ENCODE measurements around the gene NLK.
"Not testable (repeated sequence)": the region's sequence is repeated elsewhere in the genome, so short reads cannot be mapped to it uniquely, and the experiment has no call there.

The NLK gene

GRCh38 chr17:28142305-28142704 is 99.8 kb downstream of the NLK start:
- no peak for TF ChIP-seq CTCF (IDR thresholded peaks at IDR 0.05; ENCODE audit: low read depth, low read length, missing control alignments)
- no peak for DNase-seq (ENCODE audit: low read depth)
- H3K4me3 ChIP-seq (ENCODE audit: low read depth, low read length): no peak overlapping the region

GRCh38 chr17:28144019-28144418 is 101.5 kb downstream of the NLK start:
- no peak for TF ChIP-seq CTCF (IDR thresholded peaks at IDR 0.05; ENCODE audit: low read depth, low read length, missing control alignments)
- no peak overlapping the region for H3K4me3 ChIP-seq (ENCODE audit: low read depth, low read length)
- no peak for DNase-seq (ENCODE audit: low read depth)

GRCh38 chr17:28145348-28145747 is 102.9 kb downstream of the NLK start:
- no peak for DNase-seq (ENCODE audit: low read depth)
- no peak for TF ChIP-seq CTCF (IDR thresholded peaks at IDR 0.05; ENCODE audit: low read depth, low read length, missing control alignments)

GRCh38 chr17:28147017-28147416 is 104.5 kb downstream of the NLK start:
- DNase-seq (ENCODE audit: low read depth): no peak
- no peak overlapping the region for H3K4me3 ChIP-seq (ENCODE audit: low read depth, low read length)
- TF ChIP-seq CTCF (IDR thresholded peaks at IDR 0.05; ENCODE audit: low read depth, low read length, missing control alignments): no peak

More at GRCh38 chr17:28145348-28145747, 102.9 kb downstream of the NLK start:
- H3K4me3 ChIP-seq (ENCODE audit: low read depth, low read length): no peak overlapping the region

- DNase-seq (ENCODE audit: low read depth): no peak
- TF ChIP-seq CTCF (IDR thresholded peaks at IDR 0.05; ENCODE audit: low read depth, low read length, missing control alignments): no peak
- no peak overlapping the region for H3K4me3 ChIP-seq (ENCODE audit: low read depth, low read length)
Observed at GRCh38 chr17:28151001-28151400, 108.5 kb downstream of the NLK start.

GRCh38 chr17:28154214-28154613 is 111.7 kb downstream of the NLK start:
- no peak for DNase-seq (ENCODE audit: low read depth)

GRCh38 chr17:28155405-28155804 is 112.9 kb downstream of the NLK start:
- not testable (repeated sequence) for DNase-seq (ENCODE audit: low read depth); H3K4me3 ChIP-seq (ENCODE audit: low read depth, low read length)

More at GRCh38 chr17:28154214-28154613, 111.7 kb downstream of the NLK start:
- no peak overlapping the region for H3K4me3 ChIP-seq (ENCODE audit: low read depth, low read length)
- TF ChIP-seq CTCF (IDR thresholded peaks at IDR 0.05; ENCODE audit: low read depth, low read length, missing control alignments): no peak

All from GM12864 (cell line).